OCI-LY1 (cell line): ENCODE measurements around the gene RNF166.

Experiments
- H2AFZ ChIP-seq: fragments of 200-600 bp; sonication (generic), shearing (Covaris generic); 2 replicates; pipeline ENCODE4 v1.6.0; 2014; ENCODE audit warnings: antibody characterized with exemption, mild to moderate bottlenecking, low read length
- H3F3A ChIP-seq: fragments of 200-600 bp; sonication (generic), shearing (Covaris generic); 2 replicates; pipeline ENCODE4 v1.6.0; 2014; ENCODE audit warnings: mild to moderate bottlenecking, antibody characterized with exemption, low read length, moderate library complexity; ENCODE audit not compliant: insufficient read depth
- H3K27ac ChIP-seq: fragments of 200-600 bp; sonication (generic); 2 replicates; pipeline ENCODE4 v1.5.1; 2014; ENCODE audit warnings: low read length, mixed run types, mild to moderate bottlenecking, low read depth; ENCODE audit not compliant: poor library complexity, severe bottlenecking
- H3K27me3 ChIP-seq: fragments of 200-600 bp; sonication (generic); 2 replicates; pipeline ENCODE4 v1.6.0; 2014; ENCODE audit warnings: antibody characterized with exemption, mild to moderate bottlenecking, low read length, moderate library complexity; ENCODE audit not compliant: insufficient read depth
- H3K36me3 ChIP-seq: fragments of 200-600 bp; sonication (generic); 2 replicates; pipeline ENCODE4 v1.6.1; 2014; ENCODE audit warnings: mild to moderate bottlenecking, antibody characterized with exemption, low read length, moderate library complexity, mixed read lengths; ENCODE audit not compliant: insufficient read depth
- H3K4me1 ChIP-seq: fragments of 200-600 bp; sonication (generic); 2 replicates; pipeline ENCODE4 v1.5.1; 2014; ENCODE audit warnings: mild to moderate bottlenecking, low read length, moderate library complexity; ENCODE audit not compliant: insufficient read depth, severe bottlenecking
- H3K4me2 ChIP-seq: fragments of 200-600 bp; sonication (generic), shearing (Covaris generic); 2 replicates; pipeline ENCODE4 v1.6.1; 2014; ENCODE audit warnings: low read length
- H3K4me3 ChIP-seq: fragments of 200-600 bp; sonication (generic); 2 replicates; pipeline ENCODE4 v1.5.1; 2014; ENCODE audit warnings: low read length, low read depth, mild to moderate bottlenecking, mixed read lengths; ENCODE audit not compliant: poor library complexity, severe bottlenecking
- H3K79me2 ChIP-seq: fragments of 200-600 bp; shearing (Covaris generic); 2 replicates; pipeline ENCODE4 v1.6.1; 2016; ENCODE audit warnings: mixed run types, low read length, mixed read lengths; ENCODE audit not compliant: insufficient read depth
- H3K9ac ChIP-seq: fragments of 200-600 bp; sonication (generic), shearing (Covaris generic); 2 replicates; pipeline ENCODE4 v1.6.1; 2014; ENCODE audit warnings: mild to moderate bottlenecking, low read length, mixed read lengths
- H3K9me2 ChIP-seq: fragments of 200-600 bp; sonication (generic), shearing (Covaris generic); 2 replicates; pipeline ENCODE4 v1.6.1; 2014; ENCODE audit warnings: low read depth, mild to moderate bottlenecking, low read length, mixed read lengths
- H3K9me3 ChIP-seq: fragments of 200-600 bp; shearing (Covaris generic); 2 replicates; pipeline ENCODE4 v1.6.1; 2014; ENCODE audit warnings: low read length, mixed read lengths
- H4K20me1 ChIP-seq: fragments of 200-600 bp; sonication (generic), shearing (Covaris generic); 2 replicates; pipeline ENCODE4 v1.6.0; 2016; ENCODE audit warnings: mild to moderate bottlenecking, low read length; ENCODE audit not compliant: insufficient read depth
- CTCF ChIP-seq: fragments of 200-600 bp; sonication (generic), shearing (Covaris generic); IDR thresholded peaks from 2 replicates; pipeline ENCODE4 v1.5.1; 2017; ENCODE audit warnings: mild to moderate bottlenecking, antibody characterized with exemption, low read length, moderate library complexity, mixed read lengths
- EZH2 ChIP-seq: fragments of 200-600 bp; sonication (generic), shearing (Covaris generic); IDR thresholded peaks from 2 replicates; pipeline ENCODE4 v1.8.0; 2017; ENCODE audit warnings: borderline replicate concordance, mixed run types, mild to moderate bottlenecking, antibody characterized with exemption, low read length, moderate library complexity, mixed read lengths

Gene RNF166

DNA sequence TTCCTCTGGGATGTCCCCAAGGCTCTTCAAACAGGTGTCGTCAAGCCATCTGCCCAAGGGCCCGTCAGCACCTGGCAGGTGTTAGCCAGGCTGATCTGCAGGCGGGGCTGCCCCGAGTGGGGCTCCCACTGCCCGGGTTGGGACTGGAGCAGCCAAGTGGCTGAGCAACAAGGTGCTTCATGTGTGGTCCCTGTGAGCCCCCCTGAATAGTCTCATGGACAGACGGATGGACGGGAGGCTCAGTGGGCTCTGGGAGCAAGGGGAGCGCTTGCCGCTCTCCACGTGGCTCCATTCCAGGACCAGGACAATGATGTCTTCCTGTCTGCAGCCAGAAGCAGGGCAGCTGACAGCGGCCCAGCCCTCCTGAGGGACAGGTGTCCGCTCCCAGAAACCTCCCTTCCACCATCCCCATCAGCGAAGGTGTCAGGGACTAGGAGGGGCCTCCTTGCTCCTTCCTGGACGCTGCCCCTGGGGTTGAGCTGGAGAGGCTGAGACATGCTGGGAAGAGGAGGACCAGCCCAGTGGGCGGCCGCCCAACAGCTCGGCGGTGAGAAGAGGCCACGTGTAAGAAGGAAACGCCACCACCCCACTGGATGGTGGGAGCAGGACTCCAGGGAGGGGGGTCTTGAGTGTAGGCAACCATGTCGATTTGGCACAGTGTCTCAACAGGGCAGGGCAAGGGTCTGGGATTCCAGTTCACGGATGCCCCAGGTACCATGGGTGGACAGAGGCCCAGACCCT, 29.5 kb downstream of the RNF166 start:
- peaks cover 13% of the 10 kb centered on the region for H3K4me1 ChIP-seq
- no peaks in the 10 kb centered on the region for H3K9me3 ChIP-seq
- H3K27ac ChIP-seq = no peak overlapping the region
- H3K27me3 ChIP-seq = no peaks in the 10 kb centered on the region; the same call in 1 of the 2 replicates
- H3K36me3 ChIP-seq = peaks cover 24% of the 10 kb centered on the region
- no peak overlapping the region for H2AFZ ChIP-seq
- TF ChIP-seq CTCF (no peak), EZH2 (no peak)
- H3K79me2 ChIP-seq = no peaks in the 10 kb centered on the region
- H3K4me2 ChIP-seq = no peak overlapping the region
- no peaks in the 10 kb centered on the region for H4K20me1 ChIP-seq
- H3K9ac ChIP-seq = no peak overlapping the region
- H3K9me2 ChIP-seq = no peaks in the 10 kb centered on the region
- no peak overlapping the region for H3K4me3 ChIP-seq
- no peaks in the 10 kb centered on the region for H3F3A ChIP-seq

DNA sequence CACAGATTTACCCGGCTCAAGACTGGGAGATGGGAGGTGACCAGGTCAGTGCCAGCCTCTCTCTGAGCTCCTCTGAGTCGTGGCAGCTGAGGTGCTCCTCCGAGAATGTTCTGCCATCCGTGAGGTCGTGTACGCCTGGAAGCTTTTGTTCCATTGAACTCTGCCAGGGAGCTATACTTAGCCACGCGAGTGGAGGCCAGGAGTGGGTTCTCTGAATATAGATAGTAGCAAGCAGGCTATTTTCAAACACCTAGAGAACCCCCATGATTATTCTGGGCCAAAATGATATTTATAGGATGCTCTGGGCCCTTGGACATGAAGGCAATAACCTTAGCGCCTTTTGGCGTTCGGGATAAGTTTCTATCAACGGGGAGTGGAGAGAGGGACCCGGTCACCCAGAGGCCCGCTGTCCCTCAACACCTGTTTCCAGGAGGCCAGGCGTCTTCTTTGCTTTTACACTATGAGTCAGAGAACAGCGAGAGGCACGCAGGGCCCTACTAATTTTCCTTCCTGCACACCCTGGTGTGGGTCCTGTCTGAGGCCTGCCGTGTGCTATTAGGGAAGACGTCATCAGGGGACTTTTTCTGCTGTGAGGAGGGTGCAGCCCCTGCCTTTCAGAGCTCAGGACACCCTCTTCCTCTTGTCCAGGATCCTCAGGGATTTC, 32.4 kb downstream of the RNF166 start:
- H3K27me3 ChIP-seq = no peaks in the 10 kb centered on the region; the same call in 1 of the 2 replicates
- no peak overlapping the region for H3K27ac ChIP-seq
- no peak overlapping the region for H3K4me2 ChIP-seq
- H3K4me1 ChIP-seq = no peaks in the 10 kb centered on the region
- H3K4me3 ChIP-seq = no peak overlapping the region
- no peaks in the 10 kb centered on the region for H3K79me2 ChIP-seq
- no peaks in the 10 kb centered on the region for H3K9me3 ChIP-seq
- no peak overlapping the region for H2AFZ ChIP-seq
- peaks cover 28% of the 10 kb centered on the region for H3K36me3 ChIP-seq
- no peaks in the 10 kb centered on the region for H4K20me1 ChIP-seq
- no peaks in the 10 kb centered on the region for H3K9me2 ChIP-seq
- no peak for TF ChIP-seq EZH2
- no peak for TF ChIP-seq CTCF
- H3F3A ChIP-seq = no peaks in the 10 kb centered on the region
- H3K9ac ChIP-seq = no peak overlapping the region

DNA sequence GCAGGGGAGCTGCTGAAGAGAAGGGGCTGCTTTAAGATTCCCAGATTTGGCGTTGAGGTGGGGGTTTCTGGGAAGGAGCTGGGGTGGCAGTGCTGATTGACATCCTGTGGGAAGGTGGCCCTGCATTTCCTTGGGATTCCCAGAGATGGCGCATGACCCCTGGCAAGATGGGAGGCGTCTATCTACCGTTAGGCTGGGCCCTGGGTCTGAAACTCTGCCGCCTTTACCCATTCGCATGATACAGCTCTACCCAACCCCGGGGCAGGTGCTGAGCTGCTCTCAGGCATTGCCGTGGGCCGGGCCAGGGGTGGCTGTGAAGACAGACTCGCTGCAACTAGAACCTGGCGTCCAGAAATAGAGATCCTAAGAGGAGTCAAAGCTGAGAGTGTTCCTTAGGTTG, 33.4 kb downstream of the RNF166 start:
- Histone ChIP-seq H3K79me2 (no peaks in the 10 kb centered on the region), H3K27me3 (no peaks in the 10 kb centered on the region; the same call in 1 of the 2 replicates), H2AFZ (no peak overlapping the region), H3K4me1 (no peaks in the 10 kb centered on the region), H3F3A (no peaks in the 10 kb centered on the region), H3K9ac (no peak overlapping the region), H3K36me3 (peaks cover 33% of the 10 kb centered on the region), H3K4me2 (no peak overlapping the region), H3K27ac (no peak overlapping the region), H4K20me1 (no peaks in the 10 kb centered on the region), H3K9me3 (no peaks in the 10 kb centered on the region), H3K4me3 (no peak overlapping the region), H3K9me2 (no peaks in the 10 kb centered on the region)
- TF ChIP-seq CTCF (peak; percentile 8; the same call in 1 of the 2 replicates), EZH2 (no peak)
